ENCODE results near the gene STXBP6. TPM values are rescaled to one million over a fixed set of nuclear protein-coding genes. Genes with fewer than 3 reads are reported as not detected.

The STXBP6 gene
- polyA plus RNA-seq, 1 donor from 2014 or later = 14.6 TPM

DNA sequence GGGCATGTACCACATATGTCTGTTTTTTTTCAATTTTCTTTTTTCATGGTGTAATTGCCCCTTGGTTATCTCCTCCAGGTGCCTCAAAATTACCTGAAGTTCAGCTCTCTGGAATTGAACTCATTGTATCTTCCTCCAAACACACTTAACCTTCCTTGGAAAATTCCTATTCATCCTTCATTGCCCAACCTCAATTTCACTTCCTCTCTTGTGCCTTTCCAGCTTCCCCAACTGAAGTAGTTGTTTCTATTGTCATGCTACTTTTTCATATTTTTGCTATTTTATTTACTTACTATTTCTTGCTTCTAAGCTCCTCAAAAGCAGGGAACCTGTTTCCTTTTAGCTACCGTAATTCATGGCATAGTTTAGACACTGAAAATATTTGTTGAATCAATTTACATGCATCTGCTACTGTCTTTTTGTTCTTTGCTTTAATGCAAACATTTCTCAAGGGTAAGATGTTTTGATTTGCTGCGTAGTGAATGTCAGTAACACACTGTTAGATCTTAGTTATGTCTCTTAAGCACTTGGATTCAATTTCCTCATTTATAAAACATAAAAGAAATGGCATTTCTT is 37.0 kb upstream of the STXBP6 start:
- Histone ChIP-seq H3K36me3 (ENCODE audit: insufficient read depth, low read length) (no peaks in the 10 kb centered on the region), H3K4me2 (ENCODE audit: low read length) (no peak overlapping the region), H3F3A (ENCODE audit: insufficient read depth, low read length, poor library complexity, severe bottlenecking) (no peaks in the 10 kb centered on the region), H3K9me2 (ENCODE audit: insufficient read depth, low read length) (no peaks in the 10 kb centered on the region), H3K9me3 (ENCODE audit: low read length) (no peaks in the 10 kb centered on the region), H4K20me1 (ENCODE audit: insufficient read depth) (no peaks in the 10 kb centered on the region), H3K27me3 (ENCODE audit: insufficient read depth, low read depth, low read length) (no peaks in the 10 kb centered on the region), H3K9ac (ENCODE audit: low read length) (no peak overlapping the region), H3K79me2 (replicated peaks; ENCODE audit: insufficient read depth, low read length) (no peaks in the 10 kb centered on the region), H3K27ac (ENCODE audit: low read length) (no peak overlapping the region), H2AFZ (ENCODE audit: low read depth, low read length) (no peak overlapping the region), H3K4me3 (ENCODE audit: low read length) (no peak overlapping the region)
- TF ChIP-seq EP300 (conservative IDR thresholded peaks at IDR 0.05; ENCODE audit: poor library complexity, severe bottlenecking) = no peak
- no peak for TF ChIP-seq POLR2AphosphoS5 (IDR thresholded peaks at IDR 0.05)
- TF ChIP-seq, protein P1, sequence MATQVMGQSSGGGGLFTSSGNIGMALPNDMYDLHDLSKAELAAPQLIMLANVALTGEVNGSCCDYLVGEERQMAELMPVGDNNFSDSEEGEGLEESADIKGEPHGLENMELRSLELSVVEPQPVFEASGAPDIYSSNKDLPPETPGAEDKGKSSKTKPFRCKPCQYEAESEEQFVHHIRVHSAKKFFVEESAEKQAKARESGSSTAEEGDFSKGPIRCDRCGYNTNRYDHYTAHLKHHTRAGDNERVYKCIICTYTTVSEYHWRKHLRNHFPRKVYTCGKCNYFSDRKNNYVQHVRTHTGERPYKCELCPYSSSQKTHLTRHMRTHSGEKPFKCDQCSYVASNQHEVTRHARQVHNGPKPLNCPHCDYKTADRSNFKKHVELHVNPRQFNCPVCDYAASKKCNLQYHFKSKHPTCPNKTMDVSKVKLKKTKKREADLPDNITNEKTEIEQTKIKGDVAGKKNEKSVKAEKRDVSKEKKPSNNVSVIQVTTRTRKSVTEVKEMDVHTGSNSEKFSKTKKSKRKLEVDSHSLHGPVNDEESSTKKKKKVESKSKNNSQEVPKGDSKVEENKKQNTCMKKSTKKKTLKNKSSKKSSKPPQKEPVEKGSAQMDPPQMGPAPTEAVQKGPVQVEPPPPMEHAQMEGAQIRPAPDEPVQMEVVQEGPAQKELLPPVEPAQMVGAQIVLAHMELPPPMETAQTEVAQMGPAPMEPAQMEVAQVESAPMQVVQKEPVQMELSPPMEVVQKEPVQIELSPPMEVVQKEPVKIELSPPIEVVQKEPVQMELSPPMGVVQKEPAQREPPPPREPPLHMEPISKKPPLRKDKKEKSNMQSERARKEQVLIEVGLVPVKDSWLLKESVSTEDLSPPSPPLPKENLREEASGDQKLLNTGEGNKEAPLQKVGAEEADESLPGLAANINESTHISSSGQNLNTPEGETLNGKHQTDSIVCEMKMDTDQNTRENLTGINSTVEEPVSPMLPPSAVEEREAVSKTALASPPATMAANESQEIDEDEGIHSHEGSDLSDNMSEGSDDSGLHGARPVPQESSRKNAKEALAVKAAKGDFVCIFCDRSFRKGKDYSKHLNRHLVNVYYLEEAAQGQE (IDR thresholded peaks at IDR 0.05; ENCODE audit: borderline replicate concordance) = no peak
- TF ChIP-seq RAD21 (conservative IDR thresholded peaks at IDR 0.05) = no peak
- TF ChIP-seq TAF1 (IDR thresholded peaks at IDR 0.05; ENCODE audit: low read depth) = no peak
- no peak for TF ChIP-seq EZH2 (IDR thresholded peaks at IDR 0.05; ENCODE audit: borderline replicate concordance, insufficient read depth, low read length, poor library complexity, severe bottlenecking)
- TF ChIP-seq MXI1 (conservative IDR thresholded peaks at IDR 0.05; ENCODE audit: poor library complexity, severe bottlenecking) = no peak
- TF ChIP-seq, protein P2, sequence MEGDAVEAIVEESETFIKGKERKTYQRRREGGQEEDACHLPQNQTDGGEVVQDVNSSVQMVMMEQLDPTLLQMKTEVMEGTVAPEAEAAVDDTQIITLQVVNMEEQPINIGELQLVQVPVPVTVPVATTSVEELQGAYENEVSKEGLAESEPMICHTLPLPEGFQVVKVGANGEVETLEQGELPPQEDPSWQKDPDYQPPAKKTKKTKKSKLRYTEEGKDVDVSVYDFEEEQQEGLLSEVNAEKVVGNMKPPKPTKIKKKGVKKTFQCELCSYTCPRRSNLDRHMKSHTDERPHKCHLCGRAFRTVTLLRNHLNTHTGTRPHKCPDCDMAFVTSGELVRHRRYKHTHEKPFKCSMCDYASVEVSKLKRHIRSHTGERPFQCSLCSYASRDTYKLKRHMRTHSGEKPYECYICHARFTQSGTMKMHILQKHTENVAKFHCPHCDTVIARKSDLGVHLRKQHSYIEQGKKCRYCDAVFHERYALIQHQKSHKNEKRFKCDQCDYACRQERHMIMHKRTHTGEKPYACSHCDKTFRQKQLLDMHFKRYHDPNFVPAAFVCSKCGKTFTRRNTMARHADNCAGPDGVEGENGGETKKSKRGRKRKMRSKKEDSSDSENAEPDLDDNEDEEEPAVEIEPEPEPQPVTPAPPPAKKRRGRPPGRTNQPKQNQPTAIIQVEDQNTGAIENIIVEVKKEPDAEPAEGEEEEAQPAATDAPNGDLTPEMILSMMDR (IDR thresholded peaks at IDR 0.05; ENCODE audit: poor library complexity, severe bottlenecking) = no peak

DNA sequence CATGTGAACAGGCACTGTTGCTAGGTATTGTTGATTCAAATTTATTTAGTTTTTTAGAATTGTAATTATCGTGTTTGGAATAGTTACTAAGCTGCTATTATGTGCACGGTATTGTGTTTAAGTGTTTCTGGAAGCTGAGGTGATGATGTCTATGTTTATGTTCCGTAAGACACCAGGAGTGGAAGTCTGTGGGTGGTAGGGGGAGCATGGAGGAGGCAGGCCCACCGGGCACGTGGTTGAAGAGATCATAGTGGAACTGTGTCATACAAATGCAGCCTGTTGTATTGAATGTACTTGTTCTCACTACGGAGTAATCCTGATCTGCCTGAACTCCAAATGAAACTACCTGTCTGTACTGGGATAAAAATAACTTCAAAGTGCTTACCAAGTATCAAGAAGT is 36.1 kb upstream of the STXBP6 start:
- Histone ChIP-seq H3K9me2 (ENCODE audit: insufficient read depth, low read length) (no peaks in the 10 kb centered on the region), H3K36me3 (ENCODE audit: insufficient read depth, low read length) (no peaks in the 10 kb centered on the region), H3K4me3 (ENCODE audit: low read length) (no peak overlapping the region), H3K27me3 (ENCODE audit: insufficient read depth, low read depth, low read length) (no peaks in the 10 kb centered on the region), H3K79me2 (replicated peaks; ENCODE audit: insufficient read depth, low read length) (no peaks in the 10 kb centered on the region), H3K9ac (ENCODE audit: low read length) (no peak overlapping the region), H3F3A (ENCODE audit: insufficient read depth, low read length, poor library complexity, severe bottlenecking) (no peaks in the 10 kb centered on the region), H3K27ac (ENCODE audit: low read length) (no peak overlapping the region), H2AFZ (ENCODE audit: low read depth, low read length) (no peak overlapping the region), H4K20me1 (ENCODE audit: insufficient read depth) (no peaks in the 10 kb centered on the region), H3K9me3 (ENCODE audit: low read length) (no peaks in the 10 kb centered on the region), H3K4me2 (ENCODE audit: low read length) (no peak overlapping the region)
- TF ChIP-seq SMC3 (conservative IDR thresholded peaks at IDR 0.05; ENCODE audit: poor library complexity) (no peak), EZH2 (IDR thresholded peaks at IDR 0.05; ENCODE audit: borderline replicate concordance, insufficient read depth, low read length, poor library complexity, severe bottlenecking) (no peak), MXI1 (conservative IDR thresholded peaks at IDR 0.05; ENCODE audit: poor library complexity, severe bottlenecking) (no peak)

All from neural cell (in vitro differentiated cells).